ENCODE results near the gene RPP25L.

GRCh38 chr9:34637356-34638137, 25.6 kb upstream of the RPP25L start, which contains the start of gene SIGMAR1:
- TF ChIP-seq POLR2A (IDR thresholded peaks at IDR 0.05) (peak; percentile 88 to 89), CTCF (IDR thresholded peaks at IDR 0.05) (peak in 2 of 6 experiments; percentile 30 to 34)
